NCI-H2081 (cell line): ENCODE results near the gene C12orf75.
A peak's percentile ranks its signal among the peaks of the same experiment; 100 is the strongest.

ENCODE experiments used
- DNase-seq, 2 experiments: peaks; one replicate each; lab custom pipeline; 2025; lab: John Stamatoyannopoulos, UW

The C12orf75 gene

GRCh38 chr12:105418229-105418628, 87.7 kb downstream of the C12orf75 start:
- no peak for DNase-seq

DNA sequence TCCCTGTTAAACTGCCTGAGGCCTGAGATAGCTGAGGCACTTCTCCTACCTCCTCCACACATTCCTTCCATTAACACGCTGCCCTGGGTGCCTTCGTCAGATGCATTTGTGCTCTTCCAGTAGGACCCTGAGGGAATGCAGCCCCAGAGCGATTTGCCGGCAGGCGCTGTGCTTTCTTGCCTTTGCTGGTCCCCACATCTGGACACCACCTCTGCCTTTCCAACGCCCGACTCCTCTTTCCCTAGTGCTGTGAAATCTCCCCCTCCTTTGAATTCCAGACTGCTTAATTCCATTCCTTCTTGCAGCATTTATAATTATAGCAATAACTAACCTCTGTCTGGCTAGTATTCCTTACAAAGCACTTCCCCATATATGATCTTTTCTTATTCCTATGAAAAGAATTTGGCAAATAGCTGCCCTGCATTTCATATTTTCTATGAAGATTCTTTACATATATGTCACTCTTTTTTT, 88.4 kb downstream of the C12orf75 start:
- DNase-seq, result no peak

DNA sequence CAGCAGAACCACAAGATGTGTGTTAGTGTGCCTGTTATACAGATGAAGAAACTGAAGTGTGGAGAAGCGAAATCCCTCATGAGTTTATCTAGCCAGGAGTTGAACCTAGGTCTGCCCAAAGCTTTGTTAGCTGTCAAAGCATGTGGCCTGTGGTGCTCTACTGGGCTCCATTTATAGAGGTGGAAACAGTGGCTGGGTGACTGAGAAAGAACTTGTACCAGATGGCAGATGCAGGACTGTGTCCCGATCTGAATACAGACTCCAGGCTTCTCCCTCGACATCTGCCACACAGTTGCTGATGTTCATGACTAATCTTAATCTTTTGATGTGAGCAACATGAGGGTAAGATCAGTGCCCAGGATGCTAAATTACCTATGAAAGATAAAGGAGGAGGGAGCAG, 89.1 kb downstream of the C12orf75 start:
- no peak for DNase-seq

- DNase-seq, result no peak
Observed at GRCh38 chr12:105420046-105420445, 89.6 kb downstream of the C12orf75 start.

DNA sequence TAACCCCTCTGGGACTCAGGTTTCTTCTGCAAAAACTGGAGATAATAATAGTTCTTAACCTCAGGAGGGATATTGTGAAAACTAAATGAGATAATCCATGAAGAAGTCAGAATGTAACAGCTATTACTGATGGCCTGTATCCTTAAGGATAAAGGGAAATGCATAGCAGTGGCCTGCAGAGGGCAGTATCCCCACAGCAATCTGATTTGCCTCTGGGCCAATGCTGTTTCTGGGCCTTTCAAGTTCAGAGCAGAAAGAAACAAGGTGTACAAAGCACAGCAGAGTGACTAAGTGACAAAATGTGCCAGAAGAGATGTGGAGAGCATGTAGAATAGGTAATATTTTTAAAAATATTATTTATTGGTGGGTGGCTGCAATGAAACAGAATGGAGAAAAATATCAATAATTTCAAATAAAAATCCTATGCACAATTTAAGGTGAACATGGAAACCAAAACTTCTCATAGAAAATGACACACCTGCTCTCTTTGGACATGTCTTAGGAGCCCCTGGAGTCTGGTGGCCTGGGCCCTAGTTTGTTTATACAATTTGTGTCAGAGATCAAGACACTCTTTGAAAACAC, 90.3 kb downstream of the C12orf75 start:
- DNase-seq, result peak; percentile 74 to 83
